ENCODE data around the gene SPRR5. TPM values are rescaled to one million over a fixed set of nuclear protein-coding genes. Genes with fewer than 3 reads are reported as not detected.

Gene SPRR5
- polyA plus RNA-seq, 1 donor from 2014 or later: not detected

DNA sequence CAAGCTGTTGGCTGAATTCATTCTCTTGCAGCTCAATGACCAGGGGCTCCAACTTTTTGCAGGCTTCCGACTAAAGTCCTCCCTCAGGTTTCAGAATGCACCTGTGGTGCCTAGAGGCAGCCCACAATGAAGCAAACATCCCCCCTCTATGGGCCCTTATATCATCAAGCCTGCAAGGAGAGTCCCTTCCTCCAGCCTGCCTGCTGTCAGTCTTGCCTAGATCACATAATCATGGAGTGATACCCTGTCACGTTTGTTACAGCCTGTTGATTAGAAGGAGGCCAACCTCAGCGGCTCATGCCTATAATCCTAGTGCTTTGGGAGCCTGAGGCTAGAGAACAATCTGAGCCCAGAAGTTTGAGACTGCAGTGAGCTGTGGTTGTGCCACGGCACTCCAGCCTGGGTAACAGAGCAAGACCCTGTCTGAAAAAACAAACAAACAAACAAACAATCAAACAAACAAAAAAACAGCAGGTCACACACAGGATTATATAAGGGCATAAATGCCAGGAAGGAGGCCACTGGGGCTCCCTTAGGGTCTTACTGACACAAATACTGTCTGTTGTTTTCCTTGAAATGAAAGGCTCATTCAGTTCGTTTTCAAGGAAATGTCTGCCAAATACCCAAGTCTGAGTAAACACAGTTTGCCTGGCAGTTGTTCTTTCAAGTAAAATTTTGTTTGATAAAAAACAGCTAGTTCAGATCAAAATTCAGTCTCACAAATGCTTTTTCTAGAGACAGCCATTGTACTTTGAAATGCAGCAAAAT is 49.8 kb downstream of the SPRR5 start:
- Histone ChIP-seq H3K4me2 (ENCODE audit: low read length) (no peak overlapping the region), H3K9me2 (ENCODE audit: insufficient read depth, low read length) (no peaks in the 10 kb centered on the region), H3K36me3 (ENCODE audit: insufficient read depth, low read length) (no peaks in the 10 kb centered on the region), H3F3A (ENCODE audit: insufficient read depth, low read length, poor library complexity, severe bottlenecking) (no peaks in the 10 kb centered on the region), H3K79me2 (replicated peaks; ENCODE audit: insufficient read depth, low read length) (no peaks in the 10 kb centered on the region), H3K4me3 (ENCODE audit: low read length) (no peak overlapping the region), H3K9ac (ENCODE audit: low read length) (no peak overlapping the region), H3K27ac (ENCODE audit: low read length) (no peak overlapping the region), H2AFZ (ENCODE audit: low read depth, low read length) (no peak overlapping the region), H3K9me3 (ENCODE audit: low read length) (no peaks in the 10 kb centered on the region), H3K27me3 (ENCODE audit: insufficient read depth, low read depth, low read length) (no peaks in the 10 kb centered on the region), H4K20me1 (ENCODE audit: insufficient read depth) (no peaks in the 10 kb centered on the region)
- TF ChIP-seq RAD21 (conservative IDR thresholded peaks at IDR 0.05): no peak
- no peak for TF ChIP-seq EP300 (conservative IDR thresholded peaks at IDR 0.05; ENCODE audit: poor library complexity, severe bottlenecking)
- no peak for TF ChIP-seq SMC3 (conservative IDR thresholded peaks at IDR 0.05; ENCODE audit: poor library complexity)
- TF ChIP-seq MXI1 (conservative IDR thresholded peaks at IDR 0.05; ENCODE audit: poor library complexity, severe bottlenecking): no peak
- TF ChIP-seq, protein P1, sequence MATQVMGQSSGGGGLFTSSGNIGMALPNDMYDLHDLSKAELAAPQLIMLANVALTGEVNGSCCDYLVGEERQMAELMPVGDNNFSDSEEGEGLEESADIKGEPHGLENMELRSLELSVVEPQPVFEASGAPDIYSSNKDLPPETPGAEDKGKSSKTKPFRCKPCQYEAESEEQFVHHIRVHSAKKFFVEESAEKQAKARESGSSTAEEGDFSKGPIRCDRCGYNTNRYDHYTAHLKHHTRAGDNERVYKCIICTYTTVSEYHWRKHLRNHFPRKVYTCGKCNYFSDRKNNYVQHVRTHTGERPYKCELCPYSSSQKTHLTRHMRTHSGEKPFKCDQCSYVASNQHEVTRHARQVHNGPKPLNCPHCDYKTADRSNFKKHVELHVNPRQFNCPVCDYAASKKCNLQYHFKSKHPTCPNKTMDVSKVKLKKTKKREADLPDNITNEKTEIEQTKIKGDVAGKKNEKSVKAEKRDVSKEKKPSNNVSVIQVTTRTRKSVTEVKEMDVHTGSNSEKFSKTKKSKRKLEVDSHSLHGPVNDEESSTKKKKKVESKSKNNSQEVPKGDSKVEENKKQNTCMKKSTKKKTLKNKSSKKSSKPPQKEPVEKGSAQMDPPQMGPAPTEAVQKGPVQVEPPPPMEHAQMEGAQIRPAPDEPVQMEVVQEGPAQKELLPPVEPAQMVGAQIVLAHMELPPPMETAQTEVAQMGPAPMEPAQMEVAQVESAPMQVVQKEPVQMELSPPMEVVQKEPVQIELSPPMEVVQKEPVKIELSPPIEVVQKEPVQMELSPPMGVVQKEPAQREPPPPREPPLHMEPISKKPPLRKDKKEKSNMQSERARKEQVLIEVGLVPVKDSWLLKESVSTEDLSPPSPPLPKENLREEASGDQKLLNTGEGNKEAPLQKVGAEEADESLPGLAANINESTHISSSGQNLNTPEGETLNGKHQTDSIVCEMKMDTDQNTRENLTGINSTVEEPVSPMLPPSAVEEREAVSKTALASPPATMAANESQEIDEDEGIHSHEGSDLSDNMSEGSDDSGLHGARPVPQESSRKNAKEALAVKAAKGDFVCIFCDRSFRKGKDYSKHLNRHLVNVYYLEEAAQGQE (IDR thresholded peaks at IDR 0.05; ENCODE audit: borderline replicate concordance): no peak
- no peak for TF ChIP-seq POLR2AphosphoS5 (IDR thresholded peaks at IDR 0.05)
- TF ChIP-seq EZH2 (IDR thresholded peaks at IDR 0.05; ENCODE audit: borderline replicate concordance, insufficient read depth, low read length, poor library complexity, severe bottlenecking): no peak
- TF ChIP-seq, protein P2, sequence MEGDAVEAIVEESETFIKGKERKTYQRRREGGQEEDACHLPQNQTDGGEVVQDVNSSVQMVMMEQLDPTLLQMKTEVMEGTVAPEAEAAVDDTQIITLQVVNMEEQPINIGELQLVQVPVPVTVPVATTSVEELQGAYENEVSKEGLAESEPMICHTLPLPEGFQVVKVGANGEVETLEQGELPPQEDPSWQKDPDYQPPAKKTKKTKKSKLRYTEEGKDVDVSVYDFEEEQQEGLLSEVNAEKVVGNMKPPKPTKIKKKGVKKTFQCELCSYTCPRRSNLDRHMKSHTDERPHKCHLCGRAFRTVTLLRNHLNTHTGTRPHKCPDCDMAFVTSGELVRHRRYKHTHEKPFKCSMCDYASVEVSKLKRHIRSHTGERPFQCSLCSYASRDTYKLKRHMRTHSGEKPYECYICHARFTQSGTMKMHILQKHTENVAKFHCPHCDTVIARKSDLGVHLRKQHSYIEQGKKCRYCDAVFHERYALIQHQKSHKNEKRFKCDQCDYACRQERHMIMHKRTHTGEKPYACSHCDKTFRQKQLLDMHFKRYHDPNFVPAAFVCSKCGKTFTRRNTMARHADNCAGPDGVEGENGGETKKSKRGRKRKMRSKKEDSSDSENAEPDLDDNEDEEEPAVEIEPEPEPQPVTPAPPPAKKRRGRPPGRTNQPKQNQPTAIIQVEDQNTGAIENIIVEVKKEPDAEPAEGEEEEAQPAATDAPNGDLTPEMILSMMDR (IDR thresholded peaks at IDR 0.05; ENCODE audit: poor library complexity, severe bottlenecking): no peak
- TF ChIP-seq TAF1 (IDR thresholded peaks at IDR 0.05; ENCODE audit: low read depth): no peak

DNA sequence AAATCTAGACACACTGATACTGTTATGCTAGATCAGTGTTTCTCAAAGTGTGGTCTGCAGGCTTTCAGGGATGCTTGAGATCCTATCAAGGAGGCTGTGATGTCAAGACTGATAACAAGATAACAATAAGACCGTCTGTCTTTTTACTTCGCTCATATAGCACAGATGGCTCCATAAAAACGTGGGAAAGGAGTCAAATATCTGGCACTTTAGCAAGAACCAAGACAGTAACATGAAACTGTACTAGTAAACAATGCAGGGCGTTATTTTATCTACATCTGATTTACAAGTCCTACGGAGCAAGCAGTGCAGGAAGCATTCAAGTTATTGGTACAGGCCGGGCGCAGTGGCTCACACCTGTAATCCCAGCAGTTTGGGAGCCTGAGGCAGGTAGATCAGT is 50.9 kb downstream of the SPRR5 start:
- H4K20me1 ChIP-seq (ENCODE audit: insufficient read depth): no peaks in the 10 kb centered on the region
- no peaks in the 10 kb centered on the region for H3K79me2 ChIP-seq (replicated peaks; ENCODE audit: insufficient read depth, low read length)
- H3K36me3 ChIP-seq (ENCODE audit: insufficient read depth, low read length): no peaks in the 10 kb centered on the region
- H3K4me2 ChIP-seq (ENCODE audit: low read length): no peak overlapping the region
- no peak overlapping the region for H3K4me3 ChIP-seq (ENCODE audit: low read length)
- no peaks in the 10 kb centered on the region for H3F3A ChIP-seq (ENCODE audit: insufficient read depth, low read length, poor library complexity, severe bottlenecking)
- H2AFZ ChIP-seq (ENCODE audit: low read depth, low read length): no peak overlapping the region
- no peak overlapping the region for H3K9ac ChIP-seq (ENCODE audit: low read length)
- H3K9me3 ChIP-seq (ENCODE audit: low read length): no peaks in the 10 kb centered on the region
- no peaks in the 10 kb centered on the region for H3K9me2 ChIP-seq (ENCODE audit: insufficient read depth, low read length)
- no peaks in the 10 kb centered on the region for H3K27me3 ChIP-seq (ENCODE audit: insufficient read depth, low read depth, low read length)
- TF ChIP-seq POLR2AphosphoS5 (IDR thresholded peaks at IDR 0.05): no peak
- no peak overlapping the region for H3K27ac ChIP-seq (ENCODE audit: low read length)

Measured in neural cell (in vitro differentiated cells).